Measurements from ENCODE around the gene FAF1.

The FAF1 gene

DNA sequence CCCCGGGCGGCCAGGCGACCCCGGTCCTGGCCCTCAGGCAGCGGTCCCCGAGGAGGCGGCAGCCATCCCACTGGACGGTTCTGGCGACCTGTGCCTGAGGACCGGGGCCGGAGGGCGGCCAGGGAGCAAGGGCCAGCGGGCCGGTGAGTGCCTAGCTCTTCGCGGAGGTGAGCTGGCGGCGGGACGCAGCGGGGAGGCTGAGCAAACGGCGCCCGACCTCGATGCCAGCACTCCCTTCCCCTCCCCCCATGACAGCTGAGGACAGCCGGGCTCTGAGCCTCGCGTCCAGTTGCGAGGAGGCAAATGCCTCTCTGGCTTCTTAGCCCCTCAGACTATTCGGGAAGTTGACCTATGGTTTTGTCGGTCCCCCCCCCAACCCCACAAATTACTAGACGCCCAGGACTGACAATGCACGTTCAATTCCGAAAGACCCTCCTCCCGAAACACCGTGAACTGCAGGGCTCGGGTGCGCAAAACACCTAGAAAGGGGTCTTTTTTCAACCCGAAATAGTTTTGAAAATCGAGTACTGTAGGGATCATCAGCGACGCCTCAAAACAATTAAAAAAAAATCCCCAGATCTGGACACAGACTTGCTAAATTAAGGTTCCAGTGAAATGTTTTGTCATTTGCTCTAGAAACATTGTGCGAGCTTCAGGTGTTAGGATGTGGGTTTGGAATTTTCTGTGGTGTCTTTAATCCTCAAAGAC is 18.2 kb upstream of the FAF1 start:
- DNase-seq (ENCODE audit: low spot score) = peak; percentile 17

DNA sequence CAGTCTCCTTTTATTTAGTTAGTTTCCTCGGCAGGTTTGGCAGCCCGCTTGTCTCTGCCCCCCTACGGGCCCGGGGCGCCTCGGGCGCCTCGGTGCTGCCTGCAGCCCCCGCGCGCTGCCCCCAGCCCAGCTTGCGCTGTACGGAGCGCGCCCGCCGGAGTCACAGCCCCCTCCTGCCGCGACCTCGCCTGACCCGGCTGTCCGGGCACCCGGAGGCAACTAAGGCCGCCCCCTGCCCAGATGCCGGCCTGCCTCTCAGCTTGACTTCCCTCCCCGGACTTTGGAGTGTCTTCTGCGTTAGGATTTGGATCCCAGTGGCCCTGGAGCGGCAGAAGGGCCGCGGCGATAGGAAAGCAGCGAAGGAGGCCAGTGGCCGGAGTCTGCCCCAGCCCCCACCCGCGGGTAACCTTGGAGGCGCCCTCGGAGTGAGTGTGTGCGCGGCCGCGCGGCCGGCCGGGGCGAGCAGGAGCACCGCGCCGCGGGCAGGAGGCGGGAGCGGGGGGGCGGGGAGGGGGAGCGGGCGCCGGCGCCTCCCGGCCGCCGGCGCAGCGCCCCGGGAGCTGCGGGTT is 17.6 kb upstream of the FAF1 start:
- peak; percentile 16 for DNase-seq (ENCODE audit: low spot score)

DNA sequence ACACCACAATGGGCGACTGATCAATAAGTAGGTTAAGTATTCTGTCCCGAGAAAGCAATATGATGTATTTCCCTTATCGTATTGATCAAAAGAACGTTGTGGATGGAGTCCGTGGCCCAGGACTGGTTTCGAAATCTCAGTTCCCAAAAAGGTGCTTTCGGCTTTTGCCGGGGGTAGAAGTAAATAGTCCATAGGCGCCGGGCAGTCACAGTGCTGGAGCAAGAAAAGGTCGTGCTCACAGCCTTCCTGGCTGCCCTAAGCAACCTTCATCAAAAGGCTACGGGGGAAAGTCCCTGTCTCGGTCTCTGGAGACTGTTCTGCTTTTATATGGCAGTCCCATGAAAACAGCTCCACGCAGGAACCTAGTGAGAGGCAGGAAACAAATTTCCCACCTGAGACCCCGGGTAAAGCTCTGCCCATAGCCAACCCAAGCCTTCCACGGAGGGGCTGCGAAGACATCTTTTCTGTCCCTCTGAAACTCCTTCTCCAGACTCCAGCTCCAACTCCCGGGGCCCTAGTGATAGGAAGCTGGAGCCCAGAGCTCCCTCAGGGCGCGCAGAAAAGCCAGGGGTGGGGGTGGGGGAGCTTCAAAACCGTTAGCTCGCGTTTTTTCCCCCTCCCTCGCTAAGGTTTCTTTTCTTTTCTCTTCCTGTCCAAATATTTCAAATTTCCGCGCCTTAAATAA is 17.0 kb upstream of the FAF1 start:
- DNase-seq (ENCODE audit: low spot score) = peak; percentile 25

DNA sequence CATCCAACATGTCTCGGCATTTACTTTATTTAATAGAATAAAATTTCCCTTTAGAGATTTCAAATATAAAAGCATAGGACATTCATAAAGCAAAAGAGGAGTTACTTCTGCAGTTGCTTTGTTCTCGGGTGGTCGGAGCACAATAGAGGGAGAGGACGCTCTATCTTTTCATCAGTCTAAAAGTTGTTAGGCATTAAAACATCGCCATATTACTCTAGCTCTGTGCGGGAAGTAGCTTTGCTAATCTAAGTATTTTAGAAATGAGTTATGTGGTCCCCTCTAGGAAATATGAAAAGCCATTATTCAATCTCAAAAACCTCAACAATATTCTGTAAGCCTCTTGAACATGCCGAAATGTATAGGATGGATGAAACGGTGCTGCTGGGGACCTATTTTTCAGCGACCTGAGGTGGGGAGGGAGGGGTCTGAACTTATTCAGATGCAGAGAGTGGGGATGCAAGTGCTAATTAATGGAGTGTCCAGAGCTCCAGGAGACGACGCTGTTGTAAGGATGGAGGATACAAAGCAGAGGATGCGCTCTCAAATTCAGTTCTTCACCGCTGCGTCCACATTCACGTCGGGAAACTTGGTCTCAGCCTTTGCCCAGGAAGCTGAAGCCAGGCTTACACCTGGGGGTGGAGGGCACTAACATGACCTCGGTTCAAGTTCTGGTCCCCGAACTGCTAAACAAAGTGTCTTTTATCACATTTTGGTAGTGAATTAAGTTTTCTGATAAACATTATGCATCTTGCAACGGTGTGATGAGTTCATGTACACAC is 16.2 kb upstream of the FAF1 start:
- DNase-seq (ENCODE audit: low spot score) = no peak

DNA sequence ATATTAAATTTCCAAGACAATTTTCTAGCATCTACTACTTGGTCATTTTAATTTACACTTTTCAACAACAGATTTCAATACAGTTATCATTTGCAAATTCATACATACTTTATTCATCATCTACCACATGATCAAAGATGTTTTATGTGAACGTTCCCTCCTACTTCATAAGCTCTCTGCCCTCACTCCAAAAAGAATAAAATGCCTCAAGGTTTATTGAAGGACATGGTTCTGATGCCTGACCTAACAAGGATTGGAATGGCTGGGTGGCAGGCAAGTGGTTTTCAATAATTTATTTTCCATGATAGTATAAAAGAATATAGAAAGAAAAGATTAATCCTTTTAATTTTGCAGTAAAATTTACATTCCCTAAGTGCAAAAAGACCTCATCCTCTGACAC is 15.4 kb upstream of the FAF1 start:
- no peak for DNase-seq (ENCODE audit: low spot score)

DNA sequence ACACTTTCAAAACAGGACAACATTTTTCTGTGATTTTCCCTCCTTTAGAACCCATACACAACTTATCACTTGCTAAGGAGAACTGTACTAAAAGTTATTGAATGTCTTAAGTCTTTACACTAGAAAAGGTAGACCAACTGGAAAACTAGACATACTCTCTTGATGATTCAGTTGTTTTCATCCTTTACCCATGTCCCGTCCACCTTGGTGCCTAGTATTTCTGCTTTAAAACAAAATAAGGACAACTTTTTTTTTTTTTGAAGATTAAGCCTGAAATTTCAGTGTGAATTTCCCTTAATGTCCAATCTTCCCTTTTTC is 14.5 kb upstream of the FAF1 start:
- no peak for DNase-seq (ENCODE audit: low spot score)

DNA sequence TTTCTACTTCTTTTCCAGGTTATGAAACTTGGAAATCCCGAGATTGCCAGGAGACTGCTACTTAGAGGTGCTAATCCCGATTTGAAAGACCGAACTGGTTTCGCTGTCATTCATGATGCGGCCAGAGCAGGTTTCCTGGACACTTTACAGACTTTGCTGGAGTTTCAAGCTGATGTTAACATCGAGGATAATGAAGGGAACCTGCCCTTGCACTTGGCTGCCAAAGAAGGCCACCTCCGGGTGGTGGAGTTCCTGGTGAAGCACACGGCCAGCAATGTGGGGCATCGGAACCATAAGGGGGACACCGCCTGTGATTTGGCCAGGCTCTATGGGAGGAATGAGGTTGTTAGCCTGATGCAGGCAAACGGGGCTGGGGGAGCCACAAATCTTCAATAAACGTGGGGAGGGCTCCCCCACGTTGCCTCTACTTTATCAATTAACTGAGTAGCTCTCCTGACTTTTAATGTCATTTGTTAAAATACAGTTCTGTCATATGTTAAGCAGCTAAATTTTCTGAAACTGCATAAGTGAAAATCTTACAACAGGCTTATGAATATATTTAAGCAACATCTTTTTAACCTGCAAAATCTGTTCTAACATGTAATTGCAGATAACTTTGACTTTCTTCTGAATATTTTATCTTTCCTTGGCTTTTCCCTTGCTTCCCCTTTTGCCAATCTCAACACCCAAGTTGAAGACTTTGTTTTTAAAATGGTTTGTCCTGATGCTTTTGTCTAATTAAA is 14.0 kb upstream of the FAF1 start:
- no peak for DNase-seq (ENCODE audit: low spot score)

DNA sequence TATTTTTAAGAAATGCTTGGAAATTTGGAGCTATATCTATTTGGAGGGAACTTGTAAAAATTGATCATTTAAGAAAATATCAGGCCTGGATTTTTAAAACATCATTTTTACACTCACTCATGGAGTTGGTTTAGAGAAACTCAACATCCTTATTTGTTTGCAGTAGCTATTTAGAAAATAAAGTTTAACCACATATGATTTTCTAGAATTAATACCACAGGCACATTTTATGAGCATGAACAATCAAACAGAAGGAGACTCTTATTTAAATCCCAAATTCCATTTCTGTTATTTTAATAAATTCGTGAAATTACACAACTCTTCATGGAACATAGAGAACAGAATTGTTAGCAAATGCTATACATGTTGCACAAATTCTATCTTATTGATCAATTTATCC is 13.2 kb upstream of the FAF1 start:
- no peak for DNase-seq (ENCODE audit: low spot score)

DNA sequence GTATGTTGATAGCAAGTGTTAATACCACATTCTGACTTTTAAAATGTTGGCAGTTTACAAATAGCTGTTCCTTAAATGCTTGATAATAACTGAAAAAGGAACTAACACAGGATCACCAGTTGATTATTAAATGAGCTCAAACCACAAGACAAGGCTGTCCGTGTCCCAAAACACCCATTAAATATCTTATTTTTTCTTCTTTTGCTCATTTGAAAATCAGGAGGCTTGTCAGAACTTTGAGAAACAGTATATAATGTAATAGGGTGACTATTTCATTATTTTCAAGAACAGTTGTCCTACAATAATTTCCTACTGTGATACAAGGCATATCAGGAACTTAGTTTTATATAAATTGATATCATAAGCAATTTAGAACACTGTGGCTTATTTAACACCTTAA is 12.7 kb upstream of the FAF1 start:
- DNase-seq (ENCODE audit: low spot score) = no peak

DNA sequence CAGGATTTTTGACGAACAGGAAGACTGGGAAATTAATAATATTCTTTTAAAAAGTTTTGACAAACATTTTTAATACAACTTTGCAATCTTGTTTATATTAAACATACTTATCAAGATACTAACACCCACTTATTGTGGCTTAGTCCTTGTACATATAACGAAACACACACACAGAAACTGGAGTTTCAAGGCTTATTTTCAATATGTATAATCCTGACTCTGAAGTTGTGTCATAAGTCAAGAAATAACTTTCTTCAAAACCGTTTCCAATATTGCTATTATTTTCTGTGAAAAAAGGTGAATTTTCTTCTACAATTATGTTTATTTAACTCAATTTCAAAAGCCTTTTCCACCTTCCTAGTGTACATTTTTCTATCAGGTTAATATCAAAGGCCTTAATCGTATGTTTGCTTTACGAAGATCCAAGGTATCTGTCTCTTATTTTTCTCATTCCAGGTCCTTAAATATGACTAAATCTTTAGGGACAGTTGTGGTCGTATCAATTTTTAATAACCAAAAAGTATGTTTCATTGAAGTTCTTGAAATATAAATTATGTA is 11.8 kb upstream of the FAF1 start:
- no peak for DNase-seq (ENCODE audit: low spot score)

DNA sequence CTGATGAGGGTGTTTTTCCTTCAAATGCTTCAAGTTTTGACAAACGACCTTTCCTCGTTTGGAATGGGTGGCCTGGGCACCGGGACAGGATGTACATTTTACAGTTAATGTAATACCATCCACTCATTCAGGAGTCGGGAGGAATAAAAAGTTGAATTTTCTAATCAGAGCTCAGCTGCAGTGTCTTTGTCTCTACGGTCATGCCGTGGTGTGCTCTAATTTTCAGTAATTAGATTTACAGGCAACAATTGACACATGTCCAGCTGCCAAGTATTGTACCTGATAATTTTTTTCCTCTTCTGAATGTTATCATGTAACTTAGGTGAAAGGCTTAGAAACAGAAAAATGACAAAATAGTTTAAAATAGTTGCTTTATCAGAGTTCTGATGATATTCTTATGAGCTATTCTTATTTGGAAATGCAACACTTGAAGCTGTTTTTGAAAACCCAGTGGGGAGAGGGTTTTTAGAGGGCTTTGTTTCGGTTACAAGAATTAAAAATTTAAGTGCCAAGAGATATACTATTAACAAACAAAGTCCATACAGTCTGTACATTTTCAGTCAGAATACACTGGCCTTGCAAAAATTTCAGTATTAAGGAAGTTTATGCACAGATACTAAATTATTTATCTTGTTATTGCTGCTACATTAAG is 11.0 kb upstream of the FAF1 start:
- no peak for DNase-seq (ENCODE audit: low spot score)

DNA sequence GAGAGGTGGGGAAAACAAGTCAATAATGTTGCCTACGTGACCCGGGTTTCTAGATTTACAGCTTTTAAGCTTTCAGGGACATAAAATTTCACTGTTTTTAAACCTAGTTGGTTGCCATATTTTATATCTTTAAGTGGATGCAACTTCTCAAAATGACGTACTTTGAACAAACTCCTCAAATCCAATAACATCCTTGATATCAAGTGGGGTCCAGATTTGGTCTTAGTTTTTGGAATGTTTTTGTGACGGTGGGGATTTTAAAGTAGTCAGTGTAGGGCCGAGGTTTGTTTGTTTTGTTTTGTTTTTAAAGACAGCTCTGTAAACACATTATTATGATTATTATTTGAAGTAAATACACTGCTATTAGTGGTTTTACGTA is 10.4 kb upstream of the FAF1 start:
- DNase-seq (ENCODE audit: low spot score) = no peak

DNA sequence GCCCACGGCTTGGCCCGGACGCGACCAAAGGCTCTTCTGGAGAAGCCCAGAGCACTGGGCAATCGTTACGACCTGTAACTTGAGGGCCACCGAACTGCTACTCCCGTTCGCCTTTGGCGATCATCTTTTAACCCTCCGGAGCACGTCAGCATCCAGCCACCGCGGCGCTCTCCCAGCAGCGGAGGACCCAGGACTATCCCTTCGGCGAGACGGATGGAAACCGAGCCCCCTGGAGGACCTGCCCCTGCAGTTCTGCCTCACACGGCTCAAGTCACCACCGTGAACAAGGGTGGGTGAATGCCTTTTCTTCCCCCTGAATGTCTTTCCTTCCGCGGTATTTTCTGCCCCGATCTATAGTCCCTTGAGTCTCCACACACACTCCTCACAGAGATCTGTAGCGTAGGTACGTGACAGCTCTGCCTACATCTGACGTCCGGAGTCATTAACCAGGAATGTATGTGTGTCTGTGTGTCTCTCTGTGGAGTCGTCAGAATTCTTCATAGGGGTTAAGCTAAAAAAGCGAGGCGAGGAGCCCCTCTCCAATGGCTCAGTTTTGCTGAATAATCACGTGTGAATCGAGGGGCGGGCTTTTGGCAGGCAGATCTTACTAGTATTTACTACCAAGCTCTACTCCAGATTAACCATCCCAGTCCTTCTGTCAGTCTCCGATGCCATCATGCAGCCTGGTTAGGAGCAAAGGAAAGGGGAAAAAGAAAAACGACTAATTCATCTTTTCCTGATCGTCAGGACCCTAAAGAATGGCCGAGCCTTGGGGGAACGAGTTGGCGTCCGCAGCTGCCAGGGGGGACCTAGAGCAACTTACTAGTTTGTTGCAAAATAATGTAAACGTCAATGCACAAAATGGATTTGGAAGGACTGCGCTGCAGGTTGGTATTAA is 9.8 kb upstream of the FAF1 start, which contains the start of gene CDKN2C:
CDKN2C (plus strand) TSS at position 635 of the 898 bp plus-strand sequence; CDS start at position 759, 124 bp downstream.
- DNase-seq (ENCODE audit: low spot score) = peak; percentile 59

DNA sequence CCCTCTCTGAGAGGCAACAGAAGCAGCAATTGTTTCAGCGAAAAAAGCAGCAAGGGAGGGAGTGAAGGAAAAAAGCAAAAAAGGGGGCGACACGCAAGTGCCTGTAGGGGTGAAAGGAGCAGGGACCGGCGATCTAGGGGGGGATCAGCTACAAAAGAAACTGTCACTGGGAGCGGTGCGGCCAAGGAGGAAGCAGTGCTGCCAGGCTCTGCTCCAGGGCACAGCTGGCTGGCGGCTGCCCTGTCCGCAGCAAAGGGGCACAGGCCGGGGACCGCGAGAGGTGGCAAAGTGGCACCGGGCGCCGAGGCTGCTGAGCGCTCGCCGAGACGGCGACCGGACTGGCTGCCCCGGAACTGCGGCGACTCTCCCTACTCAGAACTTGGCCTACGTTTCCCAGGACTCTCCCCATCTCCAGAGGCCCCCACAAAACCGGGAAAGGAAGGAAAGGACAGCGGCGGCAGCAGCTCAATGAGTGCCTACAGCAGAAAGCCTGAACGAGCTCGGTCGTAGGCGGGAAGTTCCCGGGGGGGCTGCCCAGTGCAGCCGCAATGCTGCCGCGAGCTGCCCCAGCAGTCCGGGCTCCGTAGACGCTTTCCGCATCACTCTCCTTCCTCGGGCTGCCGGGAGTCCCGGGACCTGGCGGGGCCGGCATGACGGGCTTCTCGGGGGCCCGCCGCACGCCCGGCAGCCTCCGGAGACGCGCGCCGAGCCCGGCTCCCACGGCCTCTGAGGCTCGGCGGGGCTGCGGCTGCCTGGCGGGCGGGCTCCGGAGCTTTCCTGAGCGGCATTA is 8.9 kb upstream of the FAF1 start:
- peak; percentile 10 for DNase-seq (ENCODE audit: low spot score)

DNA sequence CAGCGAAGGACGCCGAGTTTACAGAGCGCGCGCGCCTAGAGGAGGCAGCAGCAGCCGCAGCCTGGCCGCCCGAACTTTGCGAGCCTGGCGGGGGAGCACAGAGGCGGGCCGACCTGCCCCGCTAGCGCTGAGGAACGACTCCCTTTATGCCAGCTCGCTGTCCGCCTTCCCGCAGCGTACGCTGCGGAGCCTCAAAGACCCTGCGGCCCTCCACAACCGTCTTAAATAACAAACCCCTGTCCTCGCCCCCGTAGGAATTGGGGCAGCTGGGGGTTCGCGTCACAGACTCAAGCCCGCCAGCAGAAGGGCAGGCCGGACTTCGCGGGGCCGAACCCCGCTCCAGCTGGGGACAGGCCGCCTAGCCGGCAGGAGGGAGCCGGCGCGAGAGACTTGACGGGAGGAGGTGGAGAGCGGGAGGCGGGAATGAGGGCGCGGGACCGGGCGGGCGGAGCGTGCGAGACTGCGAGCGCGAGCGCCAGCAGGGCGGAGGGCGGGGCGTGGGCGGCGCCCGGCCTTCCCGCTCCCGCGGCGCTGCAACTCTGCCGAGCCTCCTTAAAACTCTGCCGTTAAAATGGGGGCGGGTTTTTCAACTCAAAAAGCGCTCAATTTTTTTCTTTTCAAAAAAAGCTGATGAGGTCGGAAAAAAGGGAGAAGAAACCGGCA is 8.2 kb upstream of the FAF1 start:
- peak; percentile 80 for DNase-seq (ENCODE audit: low spot score)

DNA sequence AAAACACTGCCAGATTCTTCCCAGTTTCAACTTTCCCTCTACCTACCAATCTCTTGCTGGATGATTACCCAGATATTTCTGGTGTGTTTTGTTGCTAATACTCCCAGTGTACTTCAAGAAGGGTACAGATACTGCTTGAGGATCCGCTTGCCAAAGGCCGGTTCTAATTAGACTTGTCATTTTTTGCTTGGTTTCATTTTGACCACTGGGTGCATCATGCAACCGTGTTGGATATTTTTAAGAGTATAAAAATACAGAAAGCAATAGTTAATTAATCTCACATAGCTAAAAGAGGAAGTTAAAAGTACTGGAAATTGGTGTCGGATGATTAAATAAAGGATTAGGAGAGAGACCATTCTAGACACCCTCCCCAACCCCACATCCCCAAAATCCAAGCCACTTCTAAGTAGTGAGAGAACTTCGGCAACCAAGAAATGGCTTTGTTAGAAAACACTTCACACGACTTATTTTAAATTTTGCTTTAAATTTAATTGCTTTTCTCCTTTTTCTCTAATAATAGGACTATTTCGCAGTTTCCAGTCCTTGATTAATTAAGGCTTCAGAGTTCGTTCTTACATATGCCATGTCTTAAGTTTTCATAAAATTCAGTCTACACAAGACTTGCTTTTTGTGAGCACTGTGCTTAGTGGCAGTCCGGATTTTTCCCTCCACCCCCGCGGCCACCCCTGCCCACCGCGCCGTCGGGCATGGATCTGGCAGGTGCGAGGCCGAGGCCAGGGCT is 7.5 kb upstream of the FAF1 start:
- DNase-seq (ENCODE audit: low spot score) = no peak

DNA sequence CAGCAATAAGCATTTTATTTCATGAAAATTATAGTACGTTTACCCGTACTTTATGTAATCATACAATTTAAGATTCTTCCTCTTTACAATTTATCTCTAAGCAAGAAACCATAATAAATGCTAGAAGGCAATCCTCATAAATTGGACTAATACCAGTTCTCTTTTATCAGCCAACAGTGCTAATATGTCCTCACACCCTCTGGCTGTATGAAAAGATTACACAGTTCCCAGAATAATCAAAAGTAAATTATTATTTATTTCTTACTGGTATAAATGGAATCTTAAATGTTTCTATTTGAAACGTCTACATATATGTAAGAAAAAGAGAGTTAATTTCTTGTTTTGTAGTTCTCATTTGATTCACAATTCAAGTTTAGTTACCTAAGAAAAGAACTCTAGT is 6.9 kb upstream of the FAF1 start:
- DNase-seq (ENCODE audit: low spot score) = no peak

DNA sequence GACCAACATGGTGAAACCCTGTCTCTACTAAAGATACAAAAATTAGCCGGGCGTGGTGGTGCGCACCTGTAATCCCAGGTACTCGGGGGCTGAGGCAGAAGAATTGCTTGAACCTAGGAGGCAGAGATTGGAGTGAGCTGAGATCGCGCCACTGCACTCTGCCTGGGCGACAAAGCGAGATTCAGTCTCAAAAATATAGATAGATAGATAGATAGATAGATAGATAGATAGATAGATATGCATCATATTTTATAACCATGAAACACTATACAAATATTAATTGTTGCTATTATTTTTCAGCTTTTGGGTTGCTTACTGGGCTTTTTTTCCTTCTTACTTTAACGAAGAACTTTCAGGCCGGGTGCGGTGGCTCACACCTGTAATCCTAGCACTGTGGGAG is 4.8 kb upstream of the FAF1 start:
- no peak for DNase-seq (ENCODE audit: low spot score)

Data from CD4-positive, alpha-beta T cell treated with Interleukin-15 for 4 hours (primary cell).